ENCODE results near the gene THBS3.

- TF ChIP-seq, protein P1, sequence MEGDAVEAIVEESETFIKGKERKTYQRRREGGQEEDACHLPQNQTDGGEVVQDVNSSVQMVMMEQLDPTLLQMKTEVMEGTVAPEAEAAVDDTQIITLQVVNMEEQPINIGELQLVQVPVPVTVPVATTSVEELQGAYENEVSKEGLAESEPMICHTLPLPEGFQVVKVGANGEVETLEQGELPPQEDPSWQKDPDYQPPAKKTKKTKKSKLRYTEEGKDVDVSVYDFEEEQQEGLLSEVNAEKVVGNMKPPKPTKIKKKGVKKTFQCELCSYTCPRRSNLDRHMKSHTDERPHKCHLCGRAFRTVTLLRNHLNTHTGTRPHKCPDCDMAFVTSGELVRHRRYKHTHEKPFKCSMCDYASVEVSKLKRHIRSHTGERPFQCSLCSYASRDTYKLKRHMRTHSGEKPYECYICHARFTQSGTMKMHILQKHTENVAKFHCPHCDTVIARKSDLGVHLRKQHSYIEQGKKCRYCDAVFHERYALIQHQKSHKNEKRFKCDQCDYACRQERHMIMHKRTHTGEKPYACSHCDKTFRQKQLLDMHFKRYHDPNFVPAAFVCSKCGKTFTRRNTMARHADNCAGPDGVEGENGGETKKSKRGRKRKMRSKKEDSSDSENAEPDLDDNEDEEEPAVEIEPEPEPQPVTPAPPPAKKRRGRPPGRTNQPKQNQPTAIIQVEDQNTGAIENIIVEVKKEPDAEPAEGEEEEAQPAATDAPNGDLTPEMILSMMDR (optimal IDR thresholded peaks at IDR 0.05 in 1 of 3, IDR thresholded peaks at IDR 0.05 in 1 of 3, conservative IDR thresholded peaks at IDR 0.05 in 1 of 3; ENCODE audit: extremely low read depth in 1 of 3, insufficient read depth in 2 of 3, low read length in 3 of 3) = no peak
- TF ChIP-seq EZH2 (IDR thresholded peaks at IDR 0.05; ENCODE audit: low read length) = no peak
Observed at GRCh38 chr1:155166051-155166470, 41.6 kb downstream of the THBS3 start.
